ENCODE measurements around the gene OSBPL9.
"Not testable (repeated sequence)": the region's sequence is repeated elsewhere in the genome, so short reads cannot be mapped to it uniquely, and the experiment has no call there.

The OSBPL9 gene

GRCh38 chr1:51799372-51799771 is 182.5 kb downstream of the OSBPL9 start:
- FAIRE-seq, result no peak

GRCh38 chr1:51814513-51814912 is 197.6 kb downstream of the OSBPL9 start:
- no peak for FAIRE-seq

DNA sequence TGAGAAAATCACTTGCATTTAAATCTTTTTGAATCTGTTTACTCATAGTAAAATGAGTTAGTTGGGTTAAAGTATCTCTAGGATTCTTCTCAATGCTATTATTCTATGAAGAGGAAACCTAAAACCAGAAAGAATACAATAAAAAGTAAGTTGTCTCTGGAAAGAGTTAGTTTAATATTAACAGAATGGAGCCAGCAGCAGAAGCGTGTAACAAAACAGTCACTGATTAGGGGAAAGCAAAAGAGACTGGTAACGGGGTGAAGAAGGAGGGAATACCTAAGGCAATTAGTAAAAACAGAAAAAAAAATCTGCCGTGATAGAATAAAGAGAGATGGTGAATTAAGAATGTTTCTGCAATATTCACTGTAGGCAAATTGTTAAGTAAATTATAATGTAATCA is 201.6 kb downstream of the OSBPL9 start:
- FAIRE-seq, result no peak

DNA sequence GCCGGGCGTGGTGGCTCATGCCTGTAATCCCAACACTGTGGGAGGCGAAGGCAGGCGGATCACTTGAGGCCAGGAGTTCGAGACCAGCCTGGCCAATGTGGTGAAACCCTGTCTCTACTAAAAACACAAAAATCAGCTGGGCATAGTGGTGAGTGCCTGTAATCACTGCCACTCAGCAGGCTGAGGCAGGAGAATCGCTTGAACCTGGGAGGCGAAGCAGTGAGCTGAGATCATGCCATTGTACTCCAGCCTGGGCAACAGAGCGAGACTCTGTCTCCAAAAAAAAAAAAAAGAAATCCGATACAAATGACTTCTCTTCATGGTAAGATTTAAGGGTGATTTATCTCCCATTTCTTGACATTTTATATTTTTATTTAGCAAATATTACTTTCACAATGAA is 202.1 kb downstream of the OSBPL9 start:
- FAIRE-seq, result not testable (repeated sequence)

DNA sequence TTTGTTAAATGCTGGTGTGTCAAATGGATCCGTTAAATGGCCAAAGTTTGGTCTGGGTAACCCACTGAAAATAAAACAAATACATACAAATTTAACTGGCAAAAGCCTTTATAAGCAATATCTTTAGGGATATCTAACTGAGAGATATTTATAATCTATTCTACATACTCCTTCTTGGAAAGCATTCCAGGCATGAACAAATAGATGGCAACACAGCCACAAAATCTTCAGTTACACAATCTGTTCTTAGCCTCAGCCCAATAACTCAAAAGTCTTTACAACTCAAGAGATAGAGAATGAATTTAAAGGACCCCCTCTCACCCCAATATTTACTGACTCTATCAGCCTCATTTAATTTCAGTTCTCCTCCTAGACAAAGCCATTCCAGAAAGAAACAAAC is 202.9 kb downstream of the OSBPL9 start:
- FAIRE-seq, result no peak

DNA sequence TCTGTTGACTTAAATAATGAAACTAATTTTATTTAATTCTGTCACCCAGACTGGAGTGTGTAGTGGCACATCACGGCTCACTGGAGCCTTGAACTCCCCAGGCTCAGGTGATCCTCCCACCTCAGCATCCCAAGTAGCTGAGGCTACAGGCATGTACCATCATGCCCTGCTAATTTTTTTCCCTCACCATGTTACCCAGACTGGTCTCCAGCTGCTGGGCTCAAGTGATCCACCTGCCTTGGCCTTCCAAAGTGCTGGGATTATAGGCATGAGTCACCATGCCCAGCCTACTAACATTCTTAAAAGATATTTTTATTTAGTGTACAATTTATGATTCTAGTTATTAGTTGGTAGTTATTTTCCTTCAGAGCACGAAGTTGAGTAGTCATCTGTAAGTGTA is 212.2 kb downstream of the OSBPL9 start:
- no peak for FAIRE-seq

- FAIRE-seq, result no peak
These were observed 216.8 kb downstream of the OSBPL9 start for GRCh38 chr1:51833700-51834099.

GRCh38 chr1:51837243-51837642 is 220.4 kb downstream of the OSBPL9 start:
- no peak for FAIRE-seq

Measured in islet of Langerhans (tissue), 1 donor.